Regular cardiac myocyte (primary cell): ENCODE results near the gene HCCS. TPM values are rescaled to one million over a fixed set of nuclear protein-coding genes. Genes with fewer than 3 reads are reported as not detected.

ENCODE experiments used
- total RNA-seq: library from RNA; depleted of rRNA; stranded (reverse); fragments of >200 nt; gene quantifications from 2 replicates; pipeline ENCODE4 v1.2.3, GENCODE V29; 2014

Gene HCCS
- 24.5 and 49.7 TPM in 2 replicates for total RNA-seq

GRCh38 chrX:11111037-11111851, at the start of gene HCCS:
Gene HCCS, plus strand, starts transcription at chrX:11111332. Its CDS starts 729 bp downstream, at chrX:11112061.

Other genes with a start within 250 kb of the HCCS start
- not detected in 2 replicates for gene AMELX, start 182.1 kb downstream of the HCCS start, total RNA-seq